ENCODE results near the gene ALK. TPM values are rescaled to one million over a fixed set of nuclear protein-coding genes. Genes with fewer than 3 reads are reported as not detected.

The ALK gene
- total RNA-seq, 8 experiments from 2014 or later: 0.49 to 8.8 (median 3.8) TPM

DNA sequence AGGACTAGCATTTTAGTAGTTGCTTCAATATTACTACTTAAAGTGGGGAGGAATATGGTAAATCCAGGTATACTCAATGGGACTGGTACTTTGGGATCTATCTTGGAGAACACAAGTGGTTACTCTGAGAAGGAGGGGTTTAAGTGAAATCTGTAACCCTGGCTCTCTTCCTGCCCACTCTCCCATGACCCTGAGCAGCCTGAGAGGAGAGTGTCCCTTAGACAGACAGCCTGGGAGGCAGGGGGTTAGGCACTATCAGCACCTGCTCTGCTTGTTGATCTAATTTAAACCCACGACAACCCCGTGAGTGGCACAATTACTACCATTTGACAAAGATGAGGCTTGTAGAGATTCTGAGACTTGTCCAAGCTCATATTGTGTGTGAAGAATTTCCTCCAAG lies 395.5 kb downstream of the ALK start:
- WGBS, 10 experiments: 79 to 87% (median 83%) methylated on average over 1 to 2 of the region's 2 CpGs; no CpG with 5 or more reads in 7 of the 10 experiments
- in situ Hi-C loops (cut with MboI; ENCODE audit: low pct_unique_long_range_greater_than_20kb in 2 of 9, low sequenced_read_pairs in 9 of 9, unreplicated experiment in 9 of 9): no loop called here

DNA sequence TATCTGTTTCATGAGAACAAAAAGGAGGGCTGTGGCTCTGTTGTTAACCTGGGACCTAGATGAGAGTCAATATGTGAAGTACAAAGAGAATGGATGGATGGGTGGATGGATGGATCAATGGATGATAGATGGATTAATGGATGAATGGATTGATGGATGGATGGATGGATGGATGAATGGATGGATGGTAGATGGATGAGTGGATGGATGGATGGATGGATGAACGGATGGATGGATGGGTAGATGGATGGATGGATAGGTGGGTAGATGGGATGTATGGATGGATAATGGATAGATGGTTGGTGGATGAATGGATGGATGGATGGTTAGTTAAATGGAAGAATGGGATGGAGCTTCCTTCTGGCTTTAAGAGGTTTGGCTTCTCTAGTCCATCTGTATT lies 396.7 kb downstream of the ALK start:
- 0 to 100% (median 80%) methylated on average over 1 of the region's 1 CpG; no CpG with 5 or more reads in 3 of the 10 experiments for WGBS, 10 experiments
- Histone ChIP-seq H3K27ac (no peak overlapping the region), H3K4me3 (no peak overlapping the region), H3K4me1 (replicated peaks in 1 of 2) (peaks cover 0 to 10% of the 10 kb centered on the region in 2 donors)
- ATAC-seq (replicated peaks in 6 of 8): no peak
- in situ Hi-C loops (cut with MboI; ENCODE audit: low pct_unique_long_range_greater_than_20kb in 2 of 9, low sequenced_read_pairs in 9 of 9, unreplicated experiment in 9 of 9): no loop called here

More for the DNA sequence above, 395.5 kb downstream of the ALK start:
- H3K27ac ChIP-seq: no peak overlapping the region
- no peak for ATAC-seq (replicated peaks in 6 of 8)
- H3K4me1 ChIP-seq (replicated peaks in 1 of 2): peaks cover 0 to 10% of the 10 kb centered on the region in 2 donors
- H3K4me3 ChIP-seq: no peak overlapping the region

DNA sequence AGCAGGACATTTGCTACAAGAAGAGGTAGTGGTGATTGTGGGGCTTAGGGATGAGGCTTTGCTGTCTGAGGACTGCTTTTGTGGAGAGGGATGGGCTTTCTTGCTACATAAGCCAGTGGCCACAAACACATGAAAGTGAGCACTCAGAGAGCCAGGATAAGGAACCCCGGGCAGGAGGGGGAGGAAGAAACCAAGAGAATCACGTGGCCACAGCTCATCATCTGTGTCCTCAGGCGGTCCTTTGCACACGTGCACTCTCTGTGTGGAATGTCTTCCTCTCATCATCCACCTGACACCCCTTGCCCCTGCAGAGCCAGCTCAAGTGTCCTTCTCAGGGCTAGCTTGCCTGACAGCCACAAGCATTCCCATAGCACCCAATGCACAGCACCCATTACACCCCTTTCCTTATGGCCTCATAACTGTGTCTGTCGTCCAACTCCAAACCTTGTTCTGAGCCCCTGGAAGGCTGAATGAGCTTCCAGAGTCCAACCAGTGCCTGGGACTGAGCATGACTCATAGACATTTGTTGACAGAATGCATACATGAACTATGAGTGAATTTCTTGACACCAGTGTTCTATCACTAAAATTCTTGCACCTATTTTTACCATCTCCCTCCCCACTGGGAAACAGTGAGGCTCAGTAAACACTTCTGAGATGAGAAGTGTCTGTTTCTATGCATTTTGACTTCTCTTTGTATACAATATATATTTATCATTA lies 398.3 kb downstream of the ALK start:
- in situ Hi-C loops (cut with MboI; ENCODE audit: low pct_unique_long_range_greater_than_20kb in 2 of 9, low sequenced_read_pairs in 9 of 9, unreplicated experiment in 9 of 9): no loop called here
- Histone ChIP-seq H3K4me3 (no peak overlapping the region), H3K27ac (no peak overlapping the region), H3K4me1 (replicated peaks in 1 of 2) (peaks cover 4% of the 10 kb centered on the region in 2 donors)
- peak in 6 of 8 experiments; percentile 29 to 89 (median 50) for ATAC-seq (replicated peaks in 6 of 8)
- WGBS, 10 experiments: 19 to 90% (median 79%) methylated on average over 2 to 4 of the region's 5 CpGs; no CpG with 5 or more reads in 3 of the 10 experiments

DNA sequence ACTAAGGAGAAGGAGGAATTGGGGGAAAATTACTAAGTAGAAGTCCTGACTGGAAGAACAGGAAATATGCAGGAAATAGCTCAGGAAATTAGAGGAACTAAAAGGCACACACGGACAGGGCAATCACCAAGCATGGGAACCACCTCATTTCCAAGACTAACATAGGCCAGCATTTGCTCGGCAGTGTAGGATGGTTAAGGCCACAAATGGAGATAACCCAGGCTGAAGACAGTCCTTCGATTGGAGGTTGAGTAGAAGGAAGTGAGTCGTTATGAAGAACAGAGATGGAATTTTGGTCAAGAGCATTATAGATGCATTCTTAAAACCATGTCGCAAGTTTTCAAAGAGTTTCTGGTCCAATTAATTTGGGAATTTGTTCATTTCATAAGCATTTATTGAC lies 401.4 kb downstream of the ALK start:
- ATAC-seq (replicated peaks in 6 of 8): no peak
- Histone ChIP-seq H3K4me1 (replicated peaks in 1 of 2) (peaks cover 10 to 16% of the 10 kb centered on the region in 2 donors), H3K4me3 (no peak overlapping the region), H3K27ac (no peak overlapping the region)
- in situ Hi-C loops (cut with MboI; ENCODE audit: low pct_unique_long_range_greater_than_20kb in 2 of 9, low sequenced_read_pairs in 9 of 9, unreplicated experiment in 9 of 9): no loop called here
- WGBS, 10 experiments: 11 to 96% (median 80%) methylated on average over 1 to 5 of the region's 5 CpGs; no CpG with 5 or more reads in 1 of the 10 experiments

DNA sequence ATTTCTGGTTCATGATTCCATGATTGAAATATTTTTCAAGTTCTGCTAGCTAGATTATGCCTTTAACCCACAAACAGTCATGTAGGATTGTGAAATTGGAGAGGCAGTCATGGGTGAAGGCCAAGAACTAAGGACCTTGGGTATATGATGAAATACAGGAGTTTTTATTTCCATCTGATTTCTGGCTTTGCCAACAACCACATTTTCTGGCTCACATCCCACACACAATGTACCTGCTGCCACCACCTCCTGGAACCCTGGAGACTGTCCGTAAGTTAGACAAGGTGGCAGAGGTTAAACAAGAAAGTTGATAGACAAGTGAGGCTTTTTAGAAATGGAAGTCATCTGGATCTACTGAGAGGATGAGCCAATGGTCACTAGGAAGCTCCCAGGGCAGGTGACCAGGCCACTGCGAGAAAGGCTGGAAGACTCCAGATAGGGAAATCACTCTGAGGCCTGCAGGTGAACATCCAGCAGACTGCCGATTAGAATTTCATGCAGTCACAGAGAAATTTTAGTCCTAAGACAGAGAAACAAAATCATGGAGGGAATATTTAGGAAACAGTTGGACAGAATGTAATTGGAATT lies 402.0 kb downstream of the ALK start:
- Histone ChIP-seq H3K27ac (no peak overlapping the region), H3K4me1 (replicated peaks in 1 of 2) (peaks cover 10 to 16% of the 10 kb centered on the region in 2 donors), H3K4me3 (no peak overlapping the region)
- 78 to 100% (median 95%) methylated on average over 1 to 3 of the region's 3 CpGs; no CpG with 5 or more reads in 2 of the 10 experiments for WGBS, 10 experiments
- in situ Hi-C loops (cut with MboI; ENCODE audit: low pct_unique_long_range_greater_than_20kb in 2 of 9, low sequenced_read_pairs in 9 of 9, unreplicated experiment in 9 of 9): no loop called here
- ATAC-seq (replicated peaks in 6 of 8): peak in 1 of 8 experiments; percentile 15

DNA sequence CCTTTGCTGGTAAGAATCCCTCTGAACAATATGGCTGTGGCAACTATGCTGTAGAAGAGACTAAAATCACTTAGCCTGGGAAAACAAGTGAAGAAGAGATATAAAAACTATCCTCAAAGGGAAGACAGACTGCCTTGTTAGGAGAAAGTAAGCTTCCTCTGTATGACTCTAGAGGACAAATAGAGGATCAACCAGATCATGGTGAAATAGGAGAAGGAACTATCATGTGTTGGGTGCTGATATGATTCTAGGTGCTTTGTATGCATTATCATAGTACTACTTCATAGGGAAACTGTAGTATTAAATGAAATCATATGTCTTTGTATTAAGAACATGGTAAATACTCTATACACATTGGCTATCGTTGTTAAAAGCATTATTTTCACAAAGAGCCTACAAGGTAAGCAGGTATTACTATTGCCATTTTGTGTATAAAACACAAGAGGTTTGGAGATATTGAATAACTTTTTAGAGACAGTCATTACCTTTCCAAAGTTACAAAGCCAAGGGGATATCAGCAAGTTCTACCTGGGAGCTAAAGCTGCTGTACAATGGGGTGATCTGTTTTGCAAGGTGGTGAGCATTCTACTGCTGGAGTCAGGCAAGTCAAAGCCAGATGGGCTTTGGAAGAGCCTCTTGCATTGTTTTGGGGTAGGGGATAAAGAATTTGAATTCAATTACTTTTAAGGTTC lies 402.6 kb downstream of the ALK start:
- in situ Hi-C loops (cut with MboI; ENCODE audit: low pct_unique_long_range_greater_than_20kb in 2 of 9, low sequenced_read_pairs in 9 of 9, unreplicated experiment in 9 of 9): no loop called here

DNA sequence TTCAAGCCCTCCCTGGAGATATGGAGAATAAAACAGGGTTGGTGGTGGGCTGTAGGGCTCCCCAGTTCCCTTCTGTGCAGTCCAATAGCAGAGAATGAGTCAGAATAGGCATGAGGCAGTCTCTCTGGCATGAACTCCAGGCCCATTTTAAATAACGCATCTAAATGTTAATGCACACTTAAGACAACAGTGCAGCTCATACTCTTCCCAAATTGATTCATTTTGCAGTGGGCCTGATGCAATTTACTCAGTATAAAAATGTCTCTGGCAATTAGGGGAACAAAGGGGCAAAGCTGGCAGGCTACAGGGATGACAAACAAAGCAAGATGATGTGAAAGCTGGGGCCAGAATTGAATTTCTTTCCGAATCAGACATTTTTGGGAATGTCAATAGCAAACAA lies 403.4 kb downstream of the ALK start:
- H3K4me3 ChIP-seq: no peak overlapping the region
- peaks cover 10 to 16% of the 10 kb centered on the region in 2 donors for H3K4me1 ChIP-seq (replicated peaks in 1 of 2)
- peak; percentile 80 to 99 (median 88) for ATAC-seq (replicated peaks in 6 of 8)
- 14 to 94% (median 65%) methylated on average over 1 to 2 of the region's 2 CpGs; no CpG with 5 or more reads in 2 of the 10 experiments for WGBS, 10 experiments
- H3K27ac ChIP-seq: peak overlapping the region in 1 of 2 donors; percentile 29
- in situ Hi-C loops (cut with MboI; ENCODE audit: low pct_unique_long_range_greater_than_20kb in 2 of 9, low sequenced_read_pairs in 9 of 9, unreplicated experiment in 9 of 9): no loop called here

More for the DNA sequence above, 402.6 kb downstream of the ALK start:
- H3K27ac ChIP-seq: no peak overlapping the region
- H3K4me1 ChIP-seq (replicated peaks in 1 of 2): peaks cover 10 to 16% of the 10 kb centered on the region in 2 donors
- H3K4me3 ChIP-seq: no peak overlapping the region
- no peak for ATAC-seq (replicated peaks in 6 of 8)
- WGBS, 10 experiments: 22 to 100% (median 86%) methylated on average over 1 of the region's 1 CpG; no CpG with 5 or more reads in 3 of the 10 experiments

DNA sequence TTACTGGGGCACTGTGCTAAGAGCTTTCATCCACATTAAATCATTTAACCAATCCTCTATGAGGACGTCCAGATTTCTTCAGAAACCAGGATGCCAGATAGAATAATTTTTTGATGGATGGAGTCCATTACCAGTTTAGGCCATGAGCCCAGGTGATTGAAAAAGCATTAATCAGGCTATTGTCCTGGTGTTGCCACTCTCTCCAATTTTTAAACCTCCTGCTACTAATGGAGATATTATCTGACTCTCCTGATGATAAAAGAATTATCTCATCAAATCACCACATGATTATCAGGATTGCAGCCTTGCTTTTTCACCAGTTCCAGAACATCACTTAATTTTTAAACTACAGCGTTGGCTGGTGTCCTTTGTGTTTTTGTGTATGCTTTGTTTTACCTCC lies 404.0 kb downstream of the ALK start:
- H3K27ac ChIP-seq: peak overlapping the region in 1 of 2 donors; percentile 29
- no peak overlapping the region for H3K4me3 ChIP-seq
- ATAC-seq (replicated peaks in 6 of 8): peak in 5 of 8 experiments; percentile 78 to 84 (median 79)
- in situ Hi-C loops (cut with MboI; ENCODE audit: low pct_unique_long_range_greater_than_20kb in 2 of 9, low sequenced_read_pairs in 9 of 9, unreplicated experiment in 9 of 9): no loop called here
- WGBS, 10 experiments: 0 to 86% (median 70%) methylated on average over 1 to 2 of the region's 2 CpGs; no CpG with 5 or more reads in 1 of the 10 experiments
- peaks cover 10 to 16% of the 10 kb centered on the region in 2 donors for H3K4me1 ChIP-seq (replicated peaks in 1 of 2)

DNA sequence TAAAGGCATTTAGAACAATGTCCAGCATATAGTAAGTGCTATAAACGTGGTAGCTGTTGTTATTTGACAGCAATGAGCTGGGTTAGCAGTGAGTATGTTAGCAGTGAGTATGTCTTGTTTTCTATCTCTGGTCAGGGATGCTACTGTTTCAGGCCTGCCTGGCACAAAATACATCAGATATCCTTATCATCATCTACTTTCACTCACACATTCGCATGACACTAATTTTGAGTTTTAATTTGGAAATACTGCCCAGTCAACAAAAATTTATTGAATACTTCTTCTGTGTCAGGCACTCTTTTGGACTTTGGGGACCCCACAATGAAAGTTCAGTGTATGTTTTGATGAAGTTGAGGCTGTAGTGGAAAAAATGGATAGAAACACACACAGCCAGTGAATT lies 404.6 kb downstream of the ALK start:
- 11 to 88% (median 73%) methylated on average over 1 to 2 of the region's 2 CpGs; no CpG with 5 or more reads in 2 of the 10 experiments for WGBS, 10 experiments

DNA sequence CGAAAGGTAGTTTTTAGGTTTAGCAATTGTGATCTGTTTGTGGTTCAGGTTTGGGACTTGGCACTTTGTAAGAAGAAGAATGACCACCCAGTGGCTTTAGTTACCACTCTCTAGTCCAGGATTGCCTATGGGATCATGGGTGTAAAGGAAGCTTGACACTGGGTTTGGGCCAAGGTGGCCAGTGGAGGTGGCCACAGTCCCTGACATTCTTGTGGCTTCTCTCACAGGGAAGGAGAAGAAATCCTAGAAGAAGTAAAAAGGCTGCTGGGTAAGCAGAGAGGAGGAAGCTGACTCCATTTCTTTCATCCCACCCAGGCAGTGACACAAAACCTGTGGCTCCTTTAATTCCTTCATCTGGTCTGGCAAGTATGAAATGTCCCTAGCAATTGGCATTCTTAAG lies 411.5 kb downstream of the ALK start:
- WGBS, 10 experiments: 0 to 100% (median 66%) methylated on average over 1 of the region's 1 CpG; no CpG with 5 or more reads in 4 of the 10 experiments
- ATAC-seq (replicated peaks in 6 of 8): no peak
- Histone ChIP-seq H3K4me1 (replicated peaks in 1 of 2) (no peaks in the 10 kb centered on the region), H3K27ac (no peak overlapping the region), H3K4me3 (no peak overlapping the region)
- in situ Hi-C loops (cut with MboI; ENCODE audit: low pct_unique_long_range_greater_than_20kb in 2 of 9, low sequenced_read_pairs in 9 of 9, unreplicated experiment in 9 of 9): no loop called here

More for the DNA sequence above, 404.6 kb downstream of the ALK start:
- in situ Hi-C loops (cut with MboI; ENCODE audit: low pct_unique_long_range_greater_than_20kb in 2 of 9, low sequenced_read_pairs in 9 of 9, unreplicated experiment in 9 of 9): no loop called here
- Histone ChIP-seq H3K27ac (no peak overlapping the region), H3K4me1 (replicated peaks in 1 of 2) (peaks cover 10 to 16% of the 10 kb centered on the region in 2 donors), H3K4me3 (no peak overlapping the region)
- no peak for ATAC-seq (replicated peaks in 6 of 8)

DNA sequence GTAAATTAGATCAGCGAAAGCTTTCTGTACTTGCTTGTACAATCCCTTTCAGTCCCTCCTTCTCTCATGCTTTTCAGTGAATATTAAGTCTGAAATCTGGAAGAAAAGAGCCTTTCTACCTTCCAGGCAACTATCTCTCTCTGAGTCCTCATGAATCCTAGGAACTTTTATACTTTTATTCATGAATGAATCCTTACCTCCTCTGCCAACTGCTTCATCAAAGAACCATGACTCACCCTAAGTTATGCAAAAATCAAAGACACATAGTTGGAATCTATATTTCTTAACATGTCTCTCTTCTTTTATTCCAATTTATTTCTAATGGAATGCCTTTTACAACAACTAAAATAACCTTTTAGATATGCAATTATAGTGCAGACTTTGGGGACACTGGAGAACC lies 412.0 kb downstream of the ALK start:
- ATAC-seq (replicated peaks in 6 of 8): peak in 2 of 8 experiments; percentile 78 to 79
- Histone ChIP-seq H3K4me3 (no peak overlapping the region), H3K27ac (no peak overlapping the region), H3K4me1 (replicated peaks in 1 of 2) (no peaks in the 10 kb centered on the region)
- in situ Hi-C loops (cut with MboI; ENCODE audit: low pct_unique_long_range_greater_than_20kb in 2 of 9, low sequenced_read_pairs in 9 of 9, unreplicated experiment in 9 of 9): no loop called here
- WGBS, 10 experiments: 50 to 100% (median 96%) methylated on average over 1 of the region's 1 CpG; no CpG with 5 or more reads in 2 of the 10 experiments

DNA sequence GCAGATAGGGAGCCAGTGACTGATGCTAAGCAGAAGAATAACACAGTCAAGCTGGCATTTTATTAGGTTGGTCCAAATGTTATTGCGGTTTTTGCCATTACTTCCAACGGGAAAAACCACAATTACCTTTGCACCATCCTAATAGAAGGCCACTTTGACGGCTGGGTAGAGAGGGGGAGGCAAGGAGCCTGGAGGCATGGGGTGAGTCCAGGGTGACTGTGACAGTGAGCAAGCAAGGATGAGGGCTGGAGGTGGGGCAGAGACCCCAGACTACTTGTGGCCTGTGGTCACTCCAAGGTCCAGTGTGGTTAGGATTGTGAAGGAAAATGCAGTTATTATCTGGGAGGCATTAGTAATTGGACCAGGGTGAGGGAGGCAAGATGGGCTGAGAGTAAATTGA lies 416.6 kb downstream of the ALK start:
- 29 to 100% (median 88%) methylated on average over 1 to 3 of the region's 3 CpGs; no CpG with 5 or more reads in 2 of the 10 experiments for WGBS, 10 experiments
- H3K27ac ChIP-seq: no peak overlapping the region
- H3K4me1 ChIP-seq (replicated peaks in 1 of 2): peaks cover 10 to 11% of the 10 kb centered on the region in 2 donors
- ATAC-seq (replicated peaks in 6 of 8): no peak
- in situ Hi-C loops (cut with MboI; ENCODE audit: low pct_unique_long_range_greater_than_20kb in 2 of 9, low sequenced_read_pairs in 9 of 9, unreplicated experiment in 9 of 9): no loop called here
- no peak overlapping the region for H3K4me3 ChIP-seq

DNA sequence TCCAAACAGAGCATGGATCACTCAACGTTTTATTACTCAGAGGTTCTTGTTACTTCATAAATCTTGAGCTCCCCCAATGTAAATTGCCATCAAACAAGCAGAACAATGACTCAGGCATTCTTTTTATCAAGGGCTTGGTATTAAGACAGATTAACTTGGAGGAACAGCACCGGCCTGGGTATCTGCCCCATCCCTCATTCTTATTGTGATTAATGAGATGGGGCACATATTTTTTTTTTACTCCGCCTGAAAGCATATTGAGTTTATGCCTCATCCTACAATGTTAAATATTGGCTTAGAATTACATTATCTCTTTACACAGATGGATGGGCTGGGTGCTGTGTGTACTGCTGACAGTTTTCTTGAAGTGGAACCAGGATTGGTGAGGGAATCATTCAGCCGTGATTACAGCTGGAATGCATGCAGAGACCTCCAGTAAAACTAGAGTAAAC lies 418.9 kb downstream of the ALK start:
- H3K4me3 ChIP-seq: no peak overlapping the region
- ATAC-seq (replicated peaks in 6 of 8): peak in 7 of 8 experiments; percentile 59 to 94 (median 92)
- in situ Hi-C loops (cut with MboI; ENCODE audit: low pct_unique_long_range_greater_than_20kb in 2 of 9, low sequenced_read_pairs in 9 of 9, unreplicated experiment in 9 of 9): no loop called here
- no peak overlapping the region for H3K27ac ChIP-seq
- H3K4me1 ChIP-seq (replicated peaks in 1 of 2): peaks cover 13 to 20% of the 10 kb centered on the region in 2 donors
- 0 to 26% (median 7%) methylated on average over 1 to 4 of the region's 4 CpGs; no CpG with 5 or more reads in 2 of the 10 experiments for WGBS, 10 experiments
